IPS-20b (cell line): ENCODE measurements around the gene BMI1.

Source experiments
- H3K27ac ChIP-seq: one replicate; pipeline ENCODE4 v1.5.1; 2013; ENCODE audit warnings: low read length
- H3K27me3 ChIP-seq: 2 replicates; pipeline ENCODE4 v1.6.1; 2013; ENCODE audit warnings: mild to moderate bottlenecking, low read length, inconsistent platforms; ENCODE audit not compliant: insufficient read depth
- H3K36me3 ChIP-seq: 2 replicates; pipeline ENCODE4 v1.6.1; 2013; ENCODE audit warnings: low read depth, mild to moderate bottlenecking, inconsistent platforms, low read length, moderate library complexity; ENCODE audit not compliant: insufficient read depth
- H3K4me1 ChIP-seq: 2 replicates; pipeline ENCODE4 v1.6.1; 2013; ENCODE audit warnings: mild to moderate bottlenecking, control low read depth, inconsistent platforms, low read length, moderate library complexity; ENCODE audit not compliant: insufficient read depth
- H3K4me3 ChIP-seq: 2 replicates; pipeline ENCODE4 v1.5.1; 2013; ENCODE audit warnings: mild to moderate bottlenecking, low read length, inconsistent platforms
- H3K9ac ChIP-seq: 2 replicates; pipeline ENCODE4 v1.6.1; 2013; ENCODE audit warnings: low read depth, mild to moderate bottlenecking, inconsistent platforms, low read length, moderate library complexity
- H3K9me3 ChIP-seq: 2 replicates; pipeline ENCODE4 v1.6.1; 2013; ENCODE audit warnings: mild to moderate bottlenecking, low read depth, low read length, inconsistent platforms; ENCODE audit not compliant: insufficient read depth

The BMI1 gene

GRCh38 chr10:22332116-22332692 is 11.3 kb downstream of the BMI1 start:
- Histone ChIP-seq H3K27me3 (peaks cover 100% of the 10 kb centered on the region), H3K4me1 (no peaks in the 10 kb centered on the region), H3K4me3 (no peak overlapping the region), H3K36me3 (peaks cover 5% of the 10 kb centered on the region; the same call in 1 of the 2 replicates), H3K27ac (no peak overlapping the region), H3K9me3 (peaks cover 3% of the 10 kb centered on the region; the same call in 1 of the 2 replicates), H3K9ac (no peak overlapping the region)

GRCh38 chr10:22333167-22333974 is 12.5 kb downstream of the BMI1 start:
- Histone ChIP-seq H3K27me3 (peaks cover 100% of the 10 kb centered on the region), H3K9ac (no peak overlapping the region), H3K9me3 (peaks cover 3% of the 10 kb centered on the region; the same call in 1 of the 2 replicates), H3K4me3 (peak overlapping the region; percentile 51; the same call in 1 of the 2 replicates), H3K27ac (no peak overlapping the region), H3K36me3 (peaks cover 5% of the 10 kb centered on the region; the same call in 1 of the 2 replicates), H3K4me1 (no peaks in the 10 kb centered on the region)

- H3K36me3 ChIP-seq = peaks cover 5% of the 10 kb centered on the region; the same call in 1 of the 2 replicates
- H3K9ac ChIP-seq = no peak overlapping the region
- no peak overlapping the region for H3K27ac ChIP-seq
- H3K4me3 ChIP-seq = peak overlapping the region; percentile 51; the same call in 1 of the 2 replicates
- H3K4me1 ChIP-seq = no peaks in the 10 kb centered on the region
- H3K9me3 ChIP-seq = peaks cover 3% of the 10 kb centered on the region; the same call in 1 of the 2 replicates
- H3K27me3 ChIP-seq = peaks cover 100% of the 10 kb centered on the region
Observed at GRCh38 chr10:22333975-22334282, 13.0 kb downstream of the BMI1 start.

GRCh38 chr10:22334414-22335172 is 13.7 kb downstream of the BMI1 start:
- Histone ChIP-seq H3K36me3 (peaks cover 2% of the 10 kb centered on the region; the same call in 1 of the 2 replicates), H3K27ac (no peak overlapping the region), H3K4me3 (peak overlapping the region; percentile 51; the same call in 1 of the 2 replicates), H3K4me1 (no peaks in the 10 kb centered on the region), H3K9ac (no peak overlapping the region), H3K9me3 (peaks cover 3% of the 10 kb centered on the region; the same call in 1 of the 2 replicates), H3K27me3 (peaks cover 100% of the 10 kb centered on the region)

GRCh38 chr10:22335173-22335933 is 14.5 kb downstream of the BMI1 start:
- Histone ChIP-seq H3K9ac (no peak overlapping the region), H3K4me3 (peak overlapping the region; percentile 51; the same call in 1 of the 2 replicates), H3K27ac (no peak overlapping the region), H3K36me3 (no peaks in the 10 kb centered on the region), H3K9me3 (peaks cover 3% of the 10 kb centered on the region; the same call in 1 of the 2 replicates), H3K4me1 (no peaks in the 10 kb centered on the region; the same call in 1 of the 2 replicates), H3K27me3 (peaks cover 100% of the 10 kb centered on the region)

- no peak overlapping the region for H3K27ac ChIP-seq
- H3K36me3 ChIP-seq = no peaks in the 10 kb centered on the region
- peaks cover 100% of the 10 kb centered on the region for H3K27me3 ChIP-seq
- H3K4me3 ChIP-seq = no peak overlapping the region
- H3K9ac ChIP-seq = no peak overlapping the region
- no peaks in the 10 kb centered on the region; the same call in 1 of the 2 replicates for H3K9me3 ChIP-seq
- no peaks in the 10 kb centered on the region; the same call in 1 of the 2 replicates for H3K4me1 ChIP-seq
Observed at GRCh38 chr10:22338185-22338900, 17.4 kb downstream of the BMI1 start.

- Histone ChIP-seq H3K4me1 (no peaks in the 10 kb centered on the region; the same call in 1 of the 2 replicates), H3K36me3 (no peaks in the 10 kb centered on the region), H3K27me3 (peaks cover 100% of the 10 kb centered on the region), H3K4me3 (no peak overlapping the region), H3K27ac (no peak overlapping the region), H3K9me3 (no peaks in the 10 kb centered on the region; the same call in 1 of the 2 replicates), H3K9ac (no peak overlapping the region)
Observed at GRCh38 chr10:22338931-22339330, 18.0 kb downstream of the BMI1 start.

- no peaks in the 10 kb centered on the region for H3K9me3 ChIP-seq
- no peak overlapping the region for H3K27ac ChIP-seq
- H3K9ac ChIP-seq = no peak overlapping the region
- peaks cover 100% of the 10 kb centered on the region for H3K27me3 ChIP-seq
- peaks cover 2% of the 10 kb centered on the region for H3K4me1 ChIP-seq
- H3K36me3 ChIP-seq = no peaks in the 10 kb centered on the region
- H3K4me3 ChIP-seq = peak overlapping the region; percentile 63
Observed at GRCh38 chr10:22339761-22340328, 18.9 kb downstream of the BMI1 start.

DNA sequence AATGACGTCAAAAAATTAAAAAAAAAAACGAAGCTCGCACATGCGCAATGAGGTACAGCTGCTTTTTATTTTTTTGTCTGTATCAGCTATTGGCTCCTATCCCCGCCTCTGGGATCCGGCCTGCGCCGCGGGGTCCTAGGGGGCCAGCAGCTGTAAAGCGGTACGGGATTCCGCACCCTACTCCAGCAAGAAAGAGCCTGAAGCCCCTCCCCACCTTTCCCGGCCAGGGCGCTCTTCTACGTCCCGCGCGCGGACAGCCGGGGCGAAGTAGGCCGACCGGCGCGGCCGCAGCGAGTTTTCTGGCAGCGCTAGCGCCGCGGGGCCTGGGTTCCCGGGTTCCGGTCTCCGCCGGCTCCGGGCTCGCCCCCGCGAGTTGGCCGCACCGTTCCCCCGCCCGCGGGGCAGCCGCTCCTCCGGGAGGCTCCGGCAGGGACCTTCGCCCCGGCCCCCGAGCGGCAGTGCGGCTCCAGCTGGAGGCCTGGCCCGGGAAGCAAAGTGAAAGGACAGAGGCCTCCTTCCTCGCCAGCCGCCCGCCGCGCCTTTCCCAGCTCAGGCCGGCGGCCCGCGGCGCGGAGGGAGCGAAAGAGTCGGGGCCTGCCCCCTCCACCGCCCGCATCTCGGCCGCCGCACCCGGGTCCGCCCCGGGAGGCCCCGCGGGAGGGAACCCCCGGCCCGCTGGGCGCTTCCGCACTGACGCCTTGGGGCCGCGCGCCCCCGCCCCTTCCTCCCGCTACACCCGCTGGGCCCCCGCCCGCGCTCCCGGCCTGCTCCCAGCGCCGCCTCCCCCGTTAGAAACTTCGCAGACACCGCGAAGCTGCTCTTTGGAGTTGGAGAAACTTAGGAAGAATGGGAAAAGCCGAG is 19.7 kb downstream of the BMI1 start:
- no peaks in the 10 kb centered on the region for H3K9me3 ChIP-seq
- H3K27ac ChIP-seq = no peak overlapping the region
- H3K4me3 ChIP-seq = peak overlapping the region; percentile 63
- H3K36me3 ChIP-seq = no peaks in the 10 kb centered on the region
- peaks cover 100% of the 10 kb centered on the region for H3K27me3 ChIP-seq
- peaks cover 2% of the 10 kb centered on the region for H3K4me1 ChIP-seq
- H3K9ac ChIP-seq = no peak overlapping the region
